HepG2 (cell line): ENCODE results near the gene ZNF749. TPM values are rescaled to one million over a fixed set of nuclear protein-coding genes. Genes with fewer than 3 reads are reported as not detected.

Source experiments
- ARID5B ChIP-seq: IDR thresholded peaks from 2 replicates; pipeline ENCODE4 v1.4.0; 2020; ENCODE audit warnings: mild to moderate bottlenecking, missing genetic modification reagents
- ATF2 ChIP-seq: sonication (generic); formaldehyde crosslinking; IDR thresholded peaks from 2 replicates; pipeline ENCODE4 v1.4.0; 2020; ENCODE audit warnings: missing genetic modification reagents
- CBFB ChIP-seq: sonication (generic); formaldehyde crosslinking; IDR thresholded peaks from 2 replicates; pipeline ENCODE4 v1.4.0; 2020; ENCODE audit warnings: missing genetic modification reagents
- FOSL2 ChIP-seq: sonication (generic); formaldehyde crosslinking; IDR thresholded peaks from 2 replicates; pipeline ENCODE4 v1.4.0; 2020; ENCODE audit warnings: missing genetic modification reagents
- GABPA ChIP-seq, 2 experiments: IDR thresholded peaks; 2 replicates each; pipeline ENCODE4 v1.6.1; 2011 to 2016; ENCODE audit warnings: low read depth in 2 of 2, low read length in 1 of 2, missing biosample characterization in 1 of 2, missing genetic modification characterization in 1 of 2
- HNF1B ChIP-seq: sonication (generic); formaldehyde crosslinking; IDR thresholded peaks from 2 replicates; pipeline ENCODE4 v1.5.1; 2020; ENCODE audit warnings: mild to moderate bottlenecking, moderate library complexity, missing genetic modification reagents
- KDM1A ChIP-seq: IDR thresholded peaks from 2 replicates; pipeline ENCODE4 v1.6.1; 2016; ENCODE audit warnings: missing compliant biosample characterization
- KDM2A ChIP-seq: sonication (generic); formaldehyde crosslinking; IDR thresholded peaks from 2 replicates; pipeline ENCODE4 v1.4.0; 2020; ENCODE audit warnings: low read depth, missing genetic modification reagents, borderline replicate concordance
- NFYC ChIP-seq: IDR thresholded peaks from 2 replicates; pipeline ENCODE4 v1.6.1; 2016; ENCODE audit warnings: missing genetic modification reagents, missing compliant biosample characterization
- NR2C2 ChIP-seq: sonication (generic); formaldehyde crosslinking; IDR thresholded peaks from 2 replicates; pipeline ENCODE4 v1.4.0; 2020; ENCODE audit warnings: missing genetic modification reagents, mild to moderate bottlenecking, moderate library complexity, borderline replicate concordance
- POGK ChIP-seq: sonication (generic); formaldehyde crosslinking; conservative IDR thresholded peaks from 2 replicates; pipeline ENCODE4 v1.8.0; 2022; ENCODE audit warnings: mild to moderate bottlenecking, moderate library complexity, missing genetic modification reagents
- RXRB ChIP-seq: IDR thresholded peaks from 2 replicates; pipeline ENCODE4 v1.6.1; 2016; ENCODE audit warnings: borderline replicate concordance, missing genetic modification reagents, missing compliant biosample characterization
- SIX1 ChIP-seq: sonication (generic); formaldehyde crosslinking; IDR thresholded peaks from 2 replicates; pipeline ENCODE4 v1.4.0; 2020; ENCODE audit warnings: missing genetic modification reagents, borderline replicate concordance
- SP4 ChIP-seq: sonication (generic); formaldehyde crosslinking; IDR thresholded peaks from 2 replicates; pipeline ENCODE4 v1.8.1; 2023; ENCODE audit warnings: mild to moderate bottlenecking, missing genetic modification reagents
- SUZ12 ChIP-seq: fragments of 150-350 bp; IDR thresholded peaks from 2 replicates; pipeline ENCODE4 v1.6.1; 2014; ENCODE audit warnings: low read depth, low read length
- THAP11 ChIP-seq: IDR thresholded peaks from 2 replicates; pipeline ENCODE4 v1.6.1; 2016; ENCODE audit warnings: missing biosample characterization, missing genetic modification reagents
- YEATS4 ChIP-seq: sonication (generic); formaldehyde crosslinking; IDR thresholded peaks from 2 replicates; pipeline ENCODE4 v1.4.0; 2020; ENCODE audit warnings: missing genetic modification reagents, borderline replicate concordance
- ZNF580 ChIP-seq: IDR thresholded peaks from 2 replicates; pipeline ENCODE4 v1.6.1; 2016; ENCODE audit warnings: low read depth, borderline replicate concordance
- polyA plus RNA-seq, 8 experiments: library from polyadenylated mRNA; depleted of rRNA in 3 of 8; stranded (reverse) in 7 of 8; unstranded in 1 of 8; fragments of >200 nt; fragmentation: Illumina TruSeq in 4 of 8; extraction: Trizol in 4 of 8; gene quantifications; 2 replicates each; pipeline versions ENCODE4 v1.2.1 to v1.2.3, GENCODE V29; 2011 to 2016; ENCODE audit warnings: low read depth in 4 of 8, missing spikeins in 1 of 8, mixed read lengths in 1 of 8; ENCODE audit not compliant: insufficient read depth in 1 of 8
- total RNA-seq, 5 experiments: library from RNA; depleted of rRNA; stranded (reverse); fragments of >200 nt; fragmentation: Illumina TruSeq; extraction: Trizol; gene quantifications; 2 replicates each; pipeline ENCODE4 v1.2.3, GENCODE V29; 2016; ENCODE audit warnings: low read depth in 1 of 5

ZNF749 gene
- total and polyA plus RNA-seq, 2 of the 13 experiments (the other 11 are each of a cell fraction or from before 2014, with no cell fraction given): 18.9 to 21.0 TPM

- TF ChIP-seq ARID5B (CRISPR knock-in tag) (peak; percentile 38; the same call in 1 of the 2 replicates), ATF2 (CRISPR knock-in tag) (peak; percentile 54; the same call in 1 of the 2 replicates), NFYC (CRISPR knock-in tag) (peak; percentile 99), SIX1 (CRISPR knock-in tag) (0 out of 2 replicates have a peak, but pooled peaks have one; percentile 32), FOSL2 (0 out of 2 replicates have a peak, but pooled peaks have one; percentile 28), HNF1B (CRISPR knock-in tag) (peak; percentile 74), GABPA (IDR thresholded peaks at IDR 0.05; ENCODE audit: low read depth, low read length) (peak; percentile 93), GABPA (CRISPR knock-in tag; IDR thresholded peaks at IDR 0.05; ENCODE audit: low read depth) (peak; percentile 99), POGK (0 out of 2 replicates have a peak, but pooled peaks have one; percentile 33), KDM1A (CRISPR knock-in tag) (peak; percentile 74; the same call in 1 of the 2 replicates), SUZ12 (peak; percentile 80), THAP11 (CRISPR knock-in tag) (peak; percentile 100), YEATS4 (0 out of 2 replicates have a peak, but pooled peaks have one; percentile 32), NR2C2 (CRISPR knock-in tag) (peak; percentile 63; the same call in 1 of the 2 replicates), RXRB (CRISPR knock-in tag) (peak; percentile 31; the same call in 1 of the 2 replicates), KDM2A (CRISPR knock-in tag) (peak; percentile 82; the same call in 1 of the 2 replicates), CBFB (0 out of 2 replicates have a peak, but pooled peaks have one; percentile 9), ZNF580 (peak; percentile 57; the same call in 1 of the 2 replicates), SP4 (CRISPR knock-in tag) (peak; percentile 64; the same call in 1 of the 2 replicates)
Observed at GRCh38 chr19:57487477-57488298, 52.6 kb downstream of the ZNF749 start, which contains the start of gene ZNF419 (continued).
